OCI-LY7 (cell line): ENCODE data around the gene NDUFB2. TPM values are rescaled to one million over a fixed set of nuclear protein-coding genes. Genes with fewer than 3 reads are reported as not detected.
A peak's percentile ranks its signal among the peaks of the same experiment; 100 is the strongest.

ENCODE experiments used
- BruUV-seq: library from RNA; stranded (reverse); fragments of 400-500 nt; replicated peaks from 2 replicates; lab custom pipeline; 2021; lab: Mats Ljungman, UMichigan
- CTCF ChIA-PET: fragments of 300-600 bp; sonication (Branson Sonifier 250); formaldehyde crosslinking; loops from one replicate; lab custom pipeline; 2022; ENCODE audit warnings: antibody characterized with exemption; ENCODE audit not compliant: unreplicated experiment; lab: Charles Lee
- POLR2A ChIA-PET: fragments of 300-600 bp; sonication (Branson Sonifier 250); formaldehyde crosslinking; loops from one replicate; lab custom pipeline; 2022; ENCODE audit warnings: antibody characterized with exemption; lab: Charles Lee
- DNase-seq: peaks from one replicate; pipeline ENCODE4 v3.0.0-alpha.2; 2015; ENCODE audit warnings: low spot score
- H2AFZ ChIP-seq: fragments of 200-600 bp; sonication (generic), shearing (Covaris generic); 2 replicates; pipeline ENCODE4 v1.6.1; 2014; ENCODE audit warnings: mild to moderate bottlenecking, antibody characterized with exemption, low read length, moderate library complexity
- H3K27ac ChIP-seq: fragments of 200-600 bp; sonication (generic); 2 replicates; pipeline ENCODE4 v1.5.1; 2014; ENCODE audit warnings: mixed run types, low read depth, mild to moderate bottlenecking, moderate library complexity, low read length, inconsistent platforms; ENCODE audit not compliant: poor library complexity, severe bottlenecking
- H3K36me3 ChIP-seq: fragments of 200-600 bp; sonication (generic); 2 replicates; pipeline ENCODE4 v1.6.1; 2014; ENCODE audit warnings: mild to moderate bottlenecking, antibody characterized with exemption, low read length, moderate library complexity, mixed read lengths; ENCODE audit not compliant: insufficient read depth
- H3K4me1 ChIP-seq: fragments of 200-600 bp; sonication (generic); 2 replicates; pipeline ENCODE4 v1.5.1; 2014; ENCODE audit warnings: mild to moderate bottlenecking, low read length; ENCODE audit not compliant: insufficient read depth, poor library complexity, severe bottlenecking
- H3K4me2 ChIP-seq: fragments of 200-600 bp; sonication (generic); 2 replicates; pipeline ENCODE4 v1.6.1; 2014; ENCODE audit warnings: mild to moderate bottlenecking, low read length
- H3K4me3 ChIP-seq: fragments of 200-600 bp; sonication (generic); 2 replicates; pipeline ENCODE4 v1.5.1; 2014; ENCODE audit warnings: mild to moderate bottlenecking, low read depth, low read length; ENCODE audit not compliant: poor library complexity, severe bottlenecking
- H3K79me2 ChIP-seq: fragments of 200-600 bp; sonication (generic); 2 replicates; pipeline ENCODE4 v1.6.1; 2016; ENCODE audit warnings: low read depth, mild to moderate bottlenecking, low read length, moderate library complexity, mixed read lengths; ENCODE audit not compliant: insufficient read depth
- H3K9me2 ChIP-seq: fragments of 200-600 bp; sonication (generic); 2 replicates; pipeline ENCODE4 v1.6.1; 2016; ENCODE audit warnings: mild to moderate bottlenecking, low read length, mixed read lengths; ENCODE audit not compliant: insufficient read depth
- H3K9me3 ChIP-seq: fragments of 200-600 bp; sonication (generic); 2 replicates; pipeline ENCODE4 v1.6.1; 2014; ENCODE audit warnings: mild to moderate bottlenecking, mixed run types, low read length, mixed read lengths
- H4K20me1 ChIP-seq: fragments of 200-600 bp; sonication (generic); 2 replicates; pipeline ENCODE4 v1.6.1; 2014; ENCODE audit warnings: mild to moderate bottlenecking, antibody characterized with exemption, low read length, moderate library complexity, mixed read lengths; ENCODE audit not compliant: insufficient read depth
- CTCF ChIP-seq: fragments of 200-600 bp; sonication (generic); conservative IDR thresholded peaks from 2 replicates; pipeline ENCODE4 v1.5.1; 2014; ENCODE audit warnings: mild to moderate bottlenecking, antibody characterized with exemption, low read length, moderate library complexity, mixed read lengths
- EZH2phosphoT487 ChIP-seq: fragments of 200-600 bp; sonication (generic); IDR thresholded peaks from 2 replicates; pipeline ENCODE4 v1.6.1; 2018; ENCODE audit warnings: low read depth, borderline replicate concordance, mild to moderate bottlenecking, mixed run types, antibody characterized with exemption, low read length, moderate library complexity, mixed read lengths
- intact Hi-C: fragments of 100-400 bp; cut with micrococcal nuclease; formaldehyde crosslinking; loops from one replicate; pipeline ENCODE4 v1.10.0; 2022; ENCODE audit not compliant: unreplicated experiment
- total RNA-seq, 2 experiments: library from RNA; depleted of rRNA in 1 of 2; stranded (reverse); fragments of >200 nt in 1 of 2; shearing (Covaris generic) in 1 of 2; gene quantifications; 2 replicates each; pipeline ENCODE4 v1.2.3, GENCODE V29; 2014 to 2022

The NDUFB2 gene
- total RNA-seq, 2 experiments from 2014 or later = 114 to 139 TPM

GRCh38 chr7:140653319-140654108, 43.0 kb upstream of the NDUFB2 start:
- H4K20me1 ChIP-seq = no peaks in the 10 kb centered on the region
- H3K4me1 ChIP-seq = peaks cover 9% of the 10 kb centered on the region
- no peaks in the 10 kb centered on the region for H3K36me3 ChIP-seq
- intact Hi-C loops = loop anchor here (1.0 to 2.0 kb wide), 2 partner anchors 135 to 175 kb away; partner anchors contain the start of gene MKRN1
- BruUV-seq = no TSS peak
- H3K27ac ChIP-seq = no peak overlapping the region
- no peak overlapping the region for H3K4me2 ChIP-seq
- H3K9me3 ChIP-seq = no peaks in the 10 kb centered on the region
- no peaks in the 10 kb centered on the region for H3K79me2 ChIP-seq
- DNase-seq = peak; percentile 59
- POLR2A ChIA-PET = interaction anchor here (0.7 kb wide), 1 partner anchor 917 kb away, joined by 3 read pairs; no protein-coding TSS in a partner anchor
- H3K9me2 ChIP-seq = no peaks in the 10 kb centered on the region
- no peak overlapping the region for H3K4me3 ChIP-seq
- CTCF ChIA-PET = no interaction called here
- TF ChIP-seq EZH2phosphoT487 (no peak), CTCF (peak; percentile 95)
- no peak overlapping the region for H2AFZ ChIP-seq

- H3K4me3 ChIP-seq = no peak overlapping the region
- no TSS peak for BruUV-seq
- intact Hi-C loops = no loop called here
- H3K4me1 ChIP-seq = peaks cover 9% of the 10 kb centered on the region
- no peak overlapping the region for H2AFZ ChIP-seq
- POLR2A ChIA-PET = no interaction called here
- H3K79me2 ChIP-seq = no peaks in the 10 kb centered on the region
- CTCF ChIA-PET = no interaction called here
- no peak overlapping the region for H3K4me2 ChIP-seq
- no peaks in the 10 kb centered on the region for H3K9me3 ChIP-seq
- H3K27ac ChIP-seq = no peak overlapping the region
- no peak for TF ChIP-seq CTCF
- no peak for TF ChIP-seq EZH2phosphoT487
- DNase-seq = no peak
- H3K36me3 ChIP-seq = no peaks in the 10 kb centered on the region
- no peaks in the 10 kb centered on the region for H4K20me1 ChIP-seq
- no peaks in the 10 kb centered on the region for H3K9me2 ChIP-seq
Measured at GRCh38 chr7:140654109-140654387, 42.5 kb upstream of the NDUFB2 start.

GRCh38 chr7:140654661-140655060, 41.8 kb upstream of the NDUFB2 start:
- intact Hi-C loops = no loop called here
- POLR2A ChIA-PET = no interaction called here
- CTCF ChIA-PET = no interaction called here
- TF ChIP-seq CTCF (no peak), EZH2phosphoT487 (no peak)
- no peaks in the 10 kb centered on the region for H3K79me2 ChIP-seq
- DNase-seq = no peak
- no TSS peak for BruUV-seq
- H3K4me1 ChIP-seq = peaks cover 9% of the 10 kb centered on the region
- H3K27ac ChIP-seq = no peak overlapping the region
- no peak overlapping the region for H3K4me2 ChIP-seq
- no peaks in the 10 kb centered on the region for H3K9me3 ChIP-seq
- H3K36me3 ChIP-seq = no peaks in the 10 kb centered on the region
- no peaks in the 10 kb centered on the region for H4K20me1 ChIP-seq
- no peak overlapping the region for H2AFZ ChIP-seq
- no peaks in the 10 kb centered on the region for H3K9me2 ChIP-seq
- no peak overlapping the region for H3K4me3 ChIP-seq
